ENCODE results near the gene DNAJC30. TPM values are rescaled to one million over a fixed set of nuclear protein-coding genes. Genes with fewer than 3 reads are reported as not detected.

DNAJC30 gene
- polyA plus RNA-seq, 1 of the 3 experiments (the other 2 are of a cell fraction): 11.0 TPM

DNA sequence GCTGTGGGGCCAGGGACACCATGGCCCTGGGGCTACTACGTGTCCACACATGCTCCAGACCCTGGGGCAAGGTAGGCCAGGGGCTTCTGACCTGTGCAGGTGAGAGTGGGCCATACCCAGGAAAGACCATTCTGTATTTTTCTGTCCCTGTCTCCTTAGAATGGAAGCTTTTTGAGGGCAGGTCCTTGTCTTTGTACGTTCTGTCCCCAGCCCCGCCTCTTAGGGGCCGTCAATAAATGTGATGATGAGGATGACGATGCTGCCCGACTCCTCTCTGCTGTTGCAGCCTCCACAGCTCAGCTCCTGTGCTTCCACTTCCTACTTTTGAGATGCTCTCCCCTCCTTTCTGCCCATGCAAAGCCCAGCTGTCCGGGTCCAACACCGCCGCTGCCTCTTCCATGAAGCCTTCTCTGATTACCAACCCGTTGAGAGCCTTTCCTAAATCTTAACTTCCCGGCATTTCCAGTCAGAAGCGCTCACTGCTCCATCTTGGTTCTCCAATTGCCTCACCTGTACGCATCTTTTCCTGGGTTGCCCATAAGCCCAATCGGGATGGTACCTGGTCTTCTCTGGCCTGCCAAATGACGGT is 11.3 kb downstream of the DNAJC30 start:
- no peaks in the 10 kb centered on the region for H3K9me3 ChIP-seq
- H3K27me3 ChIP-seq (ENCODE audit: insufficient read depth): no peaks in the 10 kb centered on the region
- H3K36me3 ChIP-seq (replicated peaks in 1 of 2; ENCODE audit: control insufficient read depth in 1 of 2, insufficient read depth in 2 of 2, low read length in 1 of 2): peaks cover 0 to 2% of the 10 kb centered on the region in 2 experiments
- ChIA-PET CTCF (interaction anchor here (0.8 to 5.7 kb wide), 4 partner anchors 29 to 65 kb away, joined by 3 to 30 read pairs (median 17); no protein-coding TSS in a partner anchor), POLR2A (no interaction called here)
- no peak overlapping the region for H3K27ac ChIP-seq (ENCODE audit: low read depth in 2 of 2, low read length in 1 of 2)
- H3K9me2 ChIP-seq: no peaks in the 10 kb centered on the region
- H3K4me1 ChIP-seq (ENCODE audit: control insufficient read depth in 1 of 2, insufficient read depth in 2 of 2, low read depth in 1 of 2, low read length in 1 of 2): peaks cover 0 to 8% of the 10 kb centered on the region in 2 experiments; a peak in 1 of 4 replicates
- H3K4me2 ChIP-seq: no peak overlapping the region
- no peak overlapping the region for H2AFZ ChIP-seq (ENCODE audit: low read depth)
- H3K4me3 ChIP-seq (ENCODE audit: low read depth in 2 of 2, low read length in 1 of 2): no peak overlapping the region
- TF ChIP-seq POLR2AphosphoS5 (IDR thresholded peaks at IDR 0.05; ENCODE audit: low read depth, low read length) (no peak; the same call in 1 of the 2 replicates), SMC3 (IDR thresholded peaks at IDR 0.05; ENCODE audit: low read depth, low read length) (no peak)
- 0 out of 2 replicates have a peak, but pooled peaks cover 4% of the 10 kb centered on the region for H3K79me2 ChIP-seq (ENCODE audit: insufficient read depth)
- H3K9ac ChIP-seq: no peak overlapping the region
- DNase-seq: no peak
- no peaks in the 10 kb centered on the region for H3F3A ChIP-seq (replicated peaks; ENCODE audit: insufficient read depth)
- no peaks in the 10 kb centered on the region for H4K20me1 ChIP-seq (ENCODE audit: insufficient read depth)
- 98% methylated on average over 15 of the region's 15 CpGs for WGBS (ENCODE audit: low lambda C conversion rate)

DNA sequence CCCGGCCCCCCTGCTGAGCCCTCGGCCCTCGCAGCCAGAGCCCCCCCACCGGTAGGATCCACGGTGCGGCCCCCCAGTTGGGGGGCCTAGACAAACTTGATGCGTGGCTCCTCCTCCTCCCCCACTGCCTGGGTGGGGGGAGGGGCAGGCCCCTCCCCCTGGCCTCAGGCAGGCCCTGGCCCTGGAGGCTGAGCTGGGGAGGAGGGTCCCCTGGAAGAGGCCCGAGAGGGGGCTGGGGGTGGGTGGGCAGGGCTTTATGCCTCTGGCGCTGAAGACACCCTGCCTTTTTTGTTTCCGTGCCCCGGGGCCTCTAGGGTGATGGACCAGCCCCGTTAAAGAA is 12.0 kb downstream of the DNAJC30 start:
- 83% methylated on average over 6 of the region's 12 CpGs for WGBS (ENCODE audit: low lambda C conversion rate)
- ChIA-PET CTCF (interaction anchor here (0.8 to 7.9 kb wide), 4 partner anchors 30 to 67 kb away, joined by 3 to 125 read pairs (median 20); no protein-coding TSS in a partner anchor), POLR2A (no interaction called here)
- Histone ChIP-seq H3F3A (replicated peaks; ENCODE audit: insufficient read depth) (peaks cover 5% of the 10 kb centered on the region), H2AFZ (ENCODE audit: low read depth) (no peak overlapping the region), H3K4me3 (ENCODE audit: low read depth in 2 of 2, low read length in 1 of 2) (no peak overlapping the region), H3K4me1 (ENCODE audit: control insufficient read depth in 1 of 2, insufficient read depth in 2 of 2, low read depth in 1 of 2, low read length in 1 of 2) (peaks cover 0 to 8% of the 10 kb centered on the region in 2 experiments; a peak in 1 of 4 replicates), H3K9me2 (no peaks in the 10 kb centered on the region), H4K20me1 (ENCODE audit: insufficient read depth) (no peaks in the 10 kb centered on the region), H3K36me3 (replicated peaks in 1 of 2; ENCODE audit: control insufficient read depth in 1 of 2, insufficient read depth in 2 of 2, low read length in 1 of 2) (peaks cover 0 to 2% of the 10 kb centered on the region in 2 experiments), H3K79me2 (ENCODE audit: insufficient read depth) (0 out of 2 replicates have a peak, but pooled peaks cover 4% of the 10 kb centered on the region), H3K27ac (ENCODE audit: low read depth in 2 of 2, low read length in 1 of 2) (no peak overlapping the region), H3K9ac (no peak overlapping the region), H3K27me3 (ENCODE audit: insufficient read depth) (no peaks in the 10 kb centered on the region), H3K9me3 (no peaks in the 10 kb centered on the region), H3K4me2 (no peak overlapping the region)
- no peak for TF ChIP-seq IRF3 (IDR thresholded peaks at IDR 0.05; ENCODE audit: low read depth, low read length)
- TF ChIP-seq, protein P1, sequence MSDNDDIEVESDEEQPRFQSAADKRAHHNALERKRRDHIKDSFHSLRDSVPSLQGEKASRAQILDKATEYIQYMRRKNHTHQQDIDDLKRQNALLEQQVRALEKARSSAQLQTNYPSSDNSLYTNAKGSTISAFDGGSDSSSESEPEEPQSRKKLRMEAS (IDR thresholded peaks at IDR 0.05; ENCODE audit: low read depth): no peak
- TF ChIP-seq EZH2phosphoT487 (IDR thresholded peaks at IDR 0.05; ENCODE audit: borderline replicate concordance, low read depth): no peak
- DNase-seq: peak; percentile 45

GRCh38 chr7:73669858-73670385 is 13.3 kb downstream of the DNAJC30 start:
- Histone ChIP-seq H3K9ac (no peak overlapping the region), H3K4me2 (no peak overlapping the region), H3K4me3 (ENCODE audit: low read depth in 2 of 2, low read length in 1 of 2) (no peak overlapping the region), H3K27ac (ENCODE audit: low read depth in 2 of 2, low read length in 1 of 2) (no peak overlapping the region), H3K79me2 (ENCODE audit: insufficient read depth) (0 out of 2 replicates have a peak, but pooled peaks cover 4% of the 10 kb centered on the region), H3K4me1 (ENCODE audit: control insufficient read depth in 1 of 2, insufficient read depth in 2 of 2, low read depth in 1 of 2, low read length in 1 of 2) (peaks cover 0 to 8% of the 10 kb centered on the region in 2 experiments; a peak in 1 of 4 replicates), H3K36me3 (replicated peaks in 1 of 2; ENCODE audit: control insufficient read depth in 1 of 2, insufficient read depth in 2 of 2, low read length in 1 of 2) (peaks cover 0 to 2% of the 10 kb centered on the region in 2 experiments), H3K9me2 (no peaks in the 10 kb centered on the region), H3K27me3 (ENCODE audit: insufficient read depth) (0 out of 2 replicates have a peak, but pooled peaks cover 6% of the 10 kb centered on the region), H3K9me3 (no peaks in the 10 kb centered on the region), H4K20me1 (ENCODE audit: insufficient read depth) (no peaks in the 10 kb centered on the region), H3F3A (replicated peaks; ENCODE audit: insufficient read depth) (peaks cover 6% of the 10 kb centered on the region), H2AFZ (ENCODE audit: low read depth) (no peak overlapping the region)
- POLR2A ChIA-PET: interaction anchor here (1.6 kb wide), 1 partner anchor 69 kb away, joined by 5 read pairs; the partner anchor contains the start of gene ABHD11
- CTCF ChIA-PET: interaction anchor here (0.9 to 7.9 kb wide), 7 partner anchors 17 to 65 kb away, joined by 3 to 125 read pairs (median 4); partner anchors contain the start of gene STX1A
- DNase-seq: no peak
- WGBS (ENCODE audit: low lambda C conversion rate): 92% methylated on average over 12 of the region's 12 CpGs
- no peak for TF ChIP-seq RXRA (IDR thresholded peaks at IDR 0.05; ENCODE audit: borderline replicate concordance, low read depth)
- no peak for TF ChIP-seq CHD2 (IDR thresholded peaks at IDR 0.05; ENCODE audit: low read length, partially characterized antibody)
- TF ChIP-seq, protein P1 (IDR thresholded peaks at IDR 0.05; ENCODE audit: low read depth): no peak
- no peak for TF ChIP-seq YY1 (IDR thresholded peaks at IDR 0.05; ENCODE audit: low read depth)
- no peak for TF ChIP-seq TAF1 (IDR thresholded peaks at IDR 0.05; ENCODE audit: borderline replicate concordance, low read depth, low read length)
- no peak for TF ChIP-seq NRF1 (IDR thresholded peaks at IDR 0.05; ENCODE audit: low read depth, low read length)
- TF ChIP-seq ELF1 (IDR thresholded peaks at IDR 0.05): no peak
- no peak for TF ChIP-seq CTCF (IDR thresholded peaks at IDR 0.05)
- no peak for TF ChIP-seq SMC3 (IDR thresholded peaks at IDR 0.05; ENCODE audit: low read depth, low read length)
- TF ChIP-seq NFIC (IDR thresholded peaks at IDR 0.05; ENCODE audit: borderline replicate concordance): no peak
- no peak for TF ChIP-seq EP300 (IDR thresholded peaks at IDR 0.05; ENCODE audit: borderline replicate concordance in 1 of 2, low read depth in 1 of 2, low read length in 1 of 2)
- TF ChIP-seq SIN3A (IDR thresholded peaks at IDR 0.05; ENCODE audit: borderline replicate concordance, low read depth, low read length): no peak

Measured in SK-N-SH (cell line).